Frontal cortex (tissue), 4 donors: Measurements from ENCODE around the gene HOXA13. TPM values are rescaled to one million over a fixed set of nuclear protein-coding genes. Genes with fewer than 3 reads are reported as not detected.
A peak's percentile ranks its signal among the peaks of the same experiment; 100 is the strongest.

ENCODE experiments used
- DNase-seq, 2 donors: peaks; one replicate each; pipeline ENCODE4 v3.0.0; 2012; ENCODE audit warnings: low spot score in 2 of 2
- FAIRE-seq: peaks from 2 replicates; lab custom pipeline; 2012; peaks lifted over from hg19 to GRCh38; lab: Jason Lieb, UNC
- total RNA-seq: library from RNA; depleted of rRNA; stranded (reverse); fragments of >200 nt; gene quantifications from one replicate; pipeline ENCODE4 v1.2.3, GENCODE V29; 2014
- donor health status: control.
- donor health status: control.
- donor health status: control.

The HOXA13 gene
- not detected for total RNA-seq

DNA sequence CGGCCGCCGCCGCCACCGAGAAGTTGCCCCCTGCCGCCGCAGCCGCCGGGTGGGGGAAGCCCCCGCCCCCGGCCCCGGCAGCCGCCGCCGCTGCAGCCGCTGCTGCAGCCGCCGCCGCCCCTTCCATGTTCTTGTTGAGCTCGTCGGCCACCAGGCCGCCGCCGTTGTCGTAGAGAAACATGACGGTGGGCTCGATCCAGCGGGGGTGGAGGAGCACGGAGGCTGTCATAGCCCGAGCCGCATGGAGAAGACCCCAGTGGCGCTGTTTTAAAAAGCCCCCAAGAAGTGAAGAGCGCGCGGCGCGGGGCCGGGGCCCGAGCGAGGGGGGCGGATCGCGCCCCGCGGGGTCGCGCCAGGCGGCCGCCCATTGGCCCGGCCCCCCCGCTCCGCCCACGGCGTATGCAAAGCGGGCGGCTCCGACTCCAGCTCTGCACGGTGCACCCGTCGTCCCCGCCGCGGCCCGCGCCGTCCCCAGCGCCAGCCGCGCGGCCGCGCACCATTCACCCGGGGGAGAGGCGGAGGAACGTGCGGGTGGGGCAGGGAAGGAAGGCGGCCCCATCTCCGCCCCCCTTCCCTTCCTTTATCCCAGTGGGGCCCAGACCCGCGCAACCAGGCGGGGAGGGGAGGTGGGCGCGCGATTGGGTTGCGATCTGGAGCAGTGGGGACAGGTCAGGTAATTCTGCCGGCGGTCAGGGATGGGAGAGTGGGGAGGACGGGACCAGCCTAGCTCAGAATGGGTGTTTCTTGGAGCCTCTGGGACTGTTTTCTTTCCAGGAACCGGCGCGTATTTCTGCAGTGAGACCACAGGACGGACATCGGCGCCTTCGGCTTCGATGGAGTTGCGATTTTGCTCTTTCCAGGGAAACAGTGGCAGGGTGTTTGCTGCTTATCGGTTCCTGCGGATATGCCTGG, at the start of gene HOXA13:
Gene HOXA13 (minus strand): TSS at position 243 of the 912 bp plus-strand sequence. CDS start 14 bp downstream, at position 229.
- FAIRE-seq (no peak), DNase-seq (no peak)

DNA sequence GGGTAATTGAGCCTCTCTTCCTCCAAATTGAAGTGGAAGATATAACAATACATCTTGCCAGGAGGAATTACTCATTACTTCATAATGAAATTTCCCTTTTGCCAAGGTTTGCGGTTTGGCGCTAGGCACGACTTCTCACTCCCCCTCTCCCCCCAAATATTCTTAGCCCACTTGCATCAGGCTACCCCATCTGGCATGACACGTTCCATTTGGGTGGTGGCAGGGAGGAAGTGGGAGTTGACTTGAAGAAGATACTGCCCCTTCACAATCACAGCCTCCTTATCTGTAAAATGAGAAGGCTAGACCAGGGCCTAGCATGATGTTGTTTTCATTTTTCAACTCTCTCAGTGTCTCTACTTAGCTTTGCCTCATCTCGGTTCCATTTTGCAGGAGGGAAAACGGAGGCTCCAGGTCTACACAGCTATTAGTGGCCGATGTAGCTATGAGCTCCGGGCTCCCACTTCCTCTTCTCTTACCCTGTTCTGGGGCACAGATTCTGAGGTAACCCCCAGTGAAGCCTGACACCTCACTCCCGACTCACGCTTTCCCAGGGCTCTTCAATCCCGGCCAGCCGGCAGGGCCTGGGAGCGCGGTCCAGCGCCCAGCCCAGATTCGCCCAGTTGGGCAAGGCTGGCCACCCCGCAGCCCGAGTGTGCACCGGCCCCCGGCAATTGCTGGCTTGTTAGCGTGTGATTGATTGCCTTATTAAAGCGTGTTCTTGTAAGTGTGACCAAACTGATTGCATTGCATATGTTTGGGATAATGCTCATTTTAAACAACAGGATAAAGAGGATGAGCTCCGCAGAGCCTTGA, 49.2 kb upstream of the HOXA13 start:
- DNase-seq (peak in 1 of 2 donors; percentile 20), FAIRE-seq (no peak)

DNA sequence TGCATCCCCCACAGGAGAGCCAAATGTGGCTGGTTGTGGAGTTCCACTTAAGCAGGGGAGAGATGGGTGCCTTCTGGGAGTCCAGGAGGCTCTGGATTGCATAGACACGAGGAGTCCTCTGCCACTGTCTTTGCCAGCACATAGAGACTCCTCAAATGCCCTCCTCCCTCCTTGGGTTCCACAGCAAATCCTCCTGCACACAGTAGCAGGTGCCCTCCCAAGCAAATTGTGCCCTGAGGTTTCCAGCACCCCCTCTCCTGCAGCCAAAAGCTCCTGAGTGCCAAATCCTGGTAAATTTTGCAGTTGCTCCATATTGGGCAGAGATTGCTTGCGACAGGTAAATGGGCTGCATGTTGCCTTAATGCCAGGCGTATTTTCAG, 48.5 kb upstream of the HOXA13 start:
- DNase-seq = peak in 1 of 2 donors; percentile 14
- no peak for FAIRE-seq

DNA sequence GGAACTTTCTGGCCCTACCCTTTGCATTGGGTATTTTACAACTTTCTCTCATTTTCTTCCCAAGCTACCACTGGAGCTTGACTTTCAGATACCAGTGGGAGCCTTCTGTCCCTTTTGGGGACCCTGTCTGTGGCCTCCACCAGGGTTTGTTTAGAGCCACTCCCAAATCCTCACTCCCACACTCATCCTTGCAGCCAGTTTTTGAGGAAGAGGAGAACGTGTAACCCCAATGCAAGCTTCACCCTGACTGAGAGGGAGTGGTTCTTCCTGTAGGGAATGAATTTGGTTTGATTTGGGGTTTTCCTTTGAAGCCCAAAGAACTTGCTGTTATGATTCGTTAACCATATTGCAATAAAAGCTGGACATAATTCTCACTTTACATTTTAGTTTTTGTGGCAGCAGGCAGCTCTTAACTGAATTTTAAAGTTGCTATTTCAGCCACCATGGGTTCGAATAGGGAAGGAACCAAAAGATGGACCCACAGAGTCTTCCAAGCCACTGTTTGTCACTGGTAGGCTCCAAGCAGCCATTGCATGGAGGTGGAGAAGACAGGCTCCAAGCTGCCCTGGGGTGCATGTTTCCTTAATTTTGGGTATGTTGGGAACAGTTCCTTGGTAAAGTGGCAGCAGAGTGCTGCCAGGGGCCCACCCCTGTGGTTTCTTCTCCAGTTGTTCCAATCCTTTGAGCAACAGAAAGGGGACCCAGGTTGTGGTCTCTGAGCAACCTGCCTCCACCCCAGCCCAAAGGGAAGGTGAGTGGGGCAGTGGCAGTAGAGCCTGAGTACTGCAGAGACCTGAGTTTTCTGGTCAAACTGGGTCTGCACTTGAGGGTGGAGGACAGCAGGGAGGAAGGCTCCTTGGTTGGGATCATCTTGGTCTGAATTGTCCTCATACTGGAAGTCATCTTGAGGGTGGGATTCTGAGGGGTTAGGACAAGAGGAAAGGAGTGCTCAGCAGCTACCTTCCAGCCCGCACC, 47.8 kb upstream of the HOXA13 start:
- DNase-seq (peak in 1 of 2 donors; percentile 12), FAIRE-seq (no peak)

DNA sequence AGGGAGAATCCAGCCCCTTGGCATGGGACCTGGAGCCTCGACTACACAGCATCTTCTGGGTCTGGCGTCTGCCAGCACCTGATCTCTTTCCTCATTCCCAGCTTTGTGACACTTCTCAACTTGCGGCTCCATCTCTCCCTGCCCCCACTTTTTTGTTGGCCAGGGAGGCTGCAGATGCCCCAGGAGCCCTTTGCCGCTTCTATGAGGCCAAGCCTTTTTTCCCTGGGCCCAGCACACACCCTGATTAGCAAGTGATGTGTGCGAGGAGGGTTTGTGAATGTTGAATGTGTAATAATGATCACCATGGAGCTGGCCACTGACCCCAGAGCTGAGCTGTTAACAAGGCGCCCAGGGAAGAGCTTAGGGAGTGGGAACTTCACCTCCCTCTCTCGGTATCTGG, 47.1 kb upstream of the HOXA13 start:
- no peak for FAIRE-seq
- peak in 1 of 2 donors; percentile 17 for DNase-seq

DNA sequence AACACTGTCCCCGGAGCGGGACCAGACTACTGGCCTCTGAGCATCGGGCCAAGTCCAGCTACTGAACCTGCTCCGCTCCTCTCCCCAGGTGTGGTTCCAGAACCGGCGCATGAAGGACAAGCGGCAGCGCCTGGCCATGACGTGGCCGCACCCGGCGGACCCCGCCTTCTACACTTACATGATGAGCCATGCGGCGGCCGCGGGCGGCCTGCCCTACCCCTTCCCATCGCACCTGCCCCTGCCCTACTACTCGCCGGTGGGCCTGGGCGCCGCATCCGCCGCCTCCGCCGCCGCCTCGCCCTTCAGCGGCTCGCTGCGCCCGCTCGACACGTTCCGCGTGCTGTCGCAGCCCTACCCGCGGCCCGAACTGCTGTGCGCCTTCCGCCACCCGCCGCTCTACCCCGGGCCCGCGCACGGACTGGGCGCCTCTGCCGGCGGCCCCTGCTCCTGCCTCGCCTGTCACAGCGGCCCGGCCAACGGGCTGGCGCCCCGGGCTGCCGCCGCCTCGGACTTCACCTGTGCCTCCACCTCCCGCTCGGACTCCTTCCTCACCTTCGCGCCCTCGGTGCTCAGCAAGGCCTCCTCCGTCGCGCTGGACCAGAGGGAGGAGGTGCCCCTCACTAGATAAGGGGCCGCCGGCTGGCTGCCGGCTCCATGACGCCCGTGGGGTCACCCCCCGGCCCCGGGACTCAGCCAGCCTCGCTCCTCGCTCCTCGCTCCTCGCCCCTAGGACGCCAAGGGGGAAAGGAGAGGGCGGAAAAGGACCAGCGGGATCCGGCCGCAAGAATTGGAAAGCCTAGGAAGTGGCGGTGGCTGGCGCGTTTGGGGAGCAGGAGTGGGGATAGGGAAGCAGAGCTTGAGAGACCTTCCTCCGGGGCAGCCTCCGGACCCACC, 46.2 kb upstream of the HOXA13 start:
- FAIRE-seq (no peak), DNase-seq (peak in 1 of 2 donors; percentile 23)

DNA sequence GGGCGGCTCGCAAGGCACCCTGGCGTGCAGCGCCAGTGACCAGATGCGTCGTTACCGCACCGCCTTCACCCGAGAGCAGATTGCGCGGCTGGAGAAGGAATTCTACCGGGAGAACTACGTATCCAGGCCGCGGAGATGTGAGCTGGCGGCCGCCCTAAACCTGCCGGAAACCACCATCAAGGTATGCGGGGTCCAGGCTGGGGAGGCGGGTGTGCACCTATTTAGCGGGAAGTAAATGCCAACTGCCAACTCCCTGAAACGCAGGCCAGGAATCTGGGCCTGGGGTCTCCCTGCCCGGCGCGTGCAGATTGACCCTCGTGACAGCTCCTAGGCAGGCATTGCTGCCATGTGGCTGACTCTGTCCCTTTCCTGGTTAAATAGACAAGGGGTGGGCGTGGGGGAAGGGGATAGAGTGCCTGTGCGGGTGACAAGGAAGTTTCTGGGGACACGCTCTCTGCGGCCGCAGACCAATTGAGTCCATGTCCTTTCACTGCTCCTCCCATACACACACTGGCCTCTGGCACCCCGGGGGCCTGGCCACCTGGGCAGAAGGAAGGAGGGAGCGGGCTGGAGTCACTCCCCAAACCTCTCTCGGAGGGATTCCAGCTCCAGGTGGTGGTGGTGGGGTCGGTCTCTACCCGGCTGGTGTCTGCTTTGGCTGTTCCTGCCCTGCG, 45.4 kb upstream of the HOXA13 start:
- no peak for DNase-seq
- no peak for FAIRE-seq

DNA sequence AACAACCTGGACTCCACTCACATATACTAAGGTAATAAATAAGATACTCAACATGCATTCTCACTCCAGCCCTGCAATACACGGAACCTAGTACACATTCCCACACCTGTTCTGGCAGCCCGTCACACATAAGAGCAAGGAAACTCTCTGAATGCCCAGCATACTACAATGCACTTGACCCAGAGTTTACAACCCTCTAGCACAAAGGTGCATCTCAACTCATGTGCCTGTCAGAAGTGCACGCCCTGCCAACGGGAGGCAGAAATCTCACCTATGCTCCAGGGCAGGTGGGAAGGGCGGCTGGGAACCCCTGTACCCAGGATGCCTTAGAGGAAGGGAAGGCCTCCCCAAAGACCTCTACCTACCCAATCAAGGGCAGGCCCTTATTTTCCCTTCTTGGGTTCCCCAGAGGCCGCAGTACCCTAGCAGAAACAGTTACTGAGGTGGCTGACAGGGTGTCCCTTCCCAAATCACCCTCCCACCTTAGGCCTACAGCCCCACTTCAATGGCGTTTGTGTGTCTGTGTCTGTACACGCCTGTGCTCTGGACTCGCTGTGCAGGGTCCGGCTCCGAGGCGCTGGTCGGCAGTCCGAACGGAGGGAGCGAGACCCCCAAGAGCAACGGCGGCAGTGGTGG, 44.7 kb upstream of the HOXA13 start:
- FAIRE-seq = no peak
- no peak for DNase-seq

DNA sequence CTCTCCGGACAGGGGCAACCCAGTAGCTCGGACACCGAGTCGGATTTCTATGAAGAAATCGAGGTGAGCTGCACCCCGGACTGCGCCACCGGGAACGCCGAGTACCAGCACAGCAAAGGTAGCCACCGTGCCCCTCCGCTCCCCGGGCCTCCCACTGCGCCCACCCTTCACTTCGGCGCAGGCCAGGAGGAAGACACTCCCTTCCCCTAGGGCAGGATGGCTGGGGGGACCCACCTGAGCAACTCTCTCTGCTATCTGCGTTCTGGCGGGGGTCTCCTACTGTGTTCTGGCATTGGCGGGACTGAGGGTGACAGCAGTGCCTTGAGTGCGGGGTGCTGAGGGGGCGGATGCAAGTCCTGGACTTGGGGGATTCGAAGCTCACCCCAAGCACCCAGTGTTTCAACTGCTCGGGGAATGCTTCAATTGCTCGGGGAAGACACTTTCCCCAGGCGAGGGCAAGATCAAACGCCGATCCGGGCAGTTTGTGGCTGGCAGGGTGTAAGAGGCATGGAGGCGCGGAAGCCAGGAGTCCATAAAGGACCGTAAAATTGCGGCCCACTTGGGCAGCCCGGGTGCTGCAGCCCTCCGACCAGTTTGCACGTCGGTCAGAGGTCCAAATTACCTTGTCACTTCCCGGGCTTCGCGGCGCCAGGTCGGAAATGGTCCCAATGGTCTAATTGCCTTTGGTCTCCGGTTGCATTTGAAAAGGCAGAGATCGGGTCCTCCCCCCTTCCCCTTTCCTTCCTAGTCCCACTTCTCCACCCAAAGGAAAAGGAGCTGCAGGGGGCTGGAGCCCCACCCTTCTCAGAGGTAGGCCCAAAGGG, 43.7 kb upstream of the HOXA13 start:
- no peak for FAIRE-seq

DNA sequence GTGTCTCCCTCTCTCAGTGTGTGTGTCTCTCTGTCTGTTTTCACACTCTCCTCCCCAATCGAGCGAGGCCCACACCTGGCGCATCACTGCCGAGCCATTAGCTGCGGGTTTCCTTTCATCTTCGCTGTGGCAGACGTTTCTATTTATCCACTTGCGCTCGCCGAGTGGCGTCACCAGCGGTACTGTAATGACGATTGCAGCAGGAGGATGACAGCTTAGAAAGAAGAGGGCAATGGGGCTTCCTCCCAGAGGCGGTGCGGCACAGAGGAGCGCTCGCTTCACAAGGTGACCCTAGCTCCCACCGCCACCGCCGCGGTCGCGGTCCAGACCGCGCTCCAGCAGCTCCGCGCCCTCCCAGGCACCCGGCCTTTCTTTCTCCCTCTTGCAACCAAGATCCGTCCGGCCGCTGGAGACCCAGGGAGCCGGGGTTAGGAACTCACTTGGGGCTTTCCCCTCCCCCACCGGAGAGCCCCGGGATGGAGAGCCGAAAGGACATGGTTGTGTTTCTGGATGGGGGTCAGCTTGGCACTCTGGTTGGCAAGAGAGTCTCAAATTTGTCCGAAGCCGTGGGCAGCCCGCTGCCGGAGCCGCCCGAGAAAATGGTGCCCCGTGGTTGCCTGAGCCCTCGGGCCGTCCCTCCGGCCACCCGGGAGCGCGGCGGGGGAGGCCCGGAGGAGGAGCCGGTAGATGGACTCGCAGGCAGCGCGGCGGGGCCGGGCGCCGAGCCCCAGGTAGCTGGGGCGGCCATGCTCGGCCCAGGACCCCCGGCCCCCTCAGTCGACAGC, 42.9 kb upstream of the HOXA13 start, which contains the start of gene EVX1:
Gene EVX1 (plus strand): TSS at position 248 of the 785 bp plus-strand sequence. CDS start 229 bp downstream, at position 477.
- FAIRE-seq = no peak
- DNase-seq = no peak

More for the DNA sequence above, 43.7 kb upstream of the HOXA13 start:
- no peak for DNase-seq

DNA sequence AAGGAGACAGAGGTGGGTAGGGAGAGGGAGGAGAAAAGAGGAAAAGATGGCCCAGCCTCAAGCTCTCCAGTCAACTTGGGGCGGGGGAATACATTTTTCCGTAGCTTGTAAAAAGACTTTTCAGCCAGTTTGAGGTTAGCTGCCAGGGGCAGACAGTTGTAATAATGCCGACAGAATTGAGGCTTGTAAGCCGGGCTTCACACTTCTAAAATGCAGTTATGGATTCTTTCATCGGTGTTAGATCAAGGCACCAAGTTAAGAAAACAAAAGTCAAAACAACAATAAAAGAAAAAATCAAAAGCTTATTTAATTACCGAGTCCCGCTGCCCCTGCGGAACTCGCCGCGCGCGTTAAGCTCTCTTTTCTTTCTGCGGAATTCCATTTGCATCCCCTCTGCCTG, 42.3 kb upstream of the HOXA13 start:
- FAIRE-seq = no peak
- DNase-seq = no peak

DNA sequence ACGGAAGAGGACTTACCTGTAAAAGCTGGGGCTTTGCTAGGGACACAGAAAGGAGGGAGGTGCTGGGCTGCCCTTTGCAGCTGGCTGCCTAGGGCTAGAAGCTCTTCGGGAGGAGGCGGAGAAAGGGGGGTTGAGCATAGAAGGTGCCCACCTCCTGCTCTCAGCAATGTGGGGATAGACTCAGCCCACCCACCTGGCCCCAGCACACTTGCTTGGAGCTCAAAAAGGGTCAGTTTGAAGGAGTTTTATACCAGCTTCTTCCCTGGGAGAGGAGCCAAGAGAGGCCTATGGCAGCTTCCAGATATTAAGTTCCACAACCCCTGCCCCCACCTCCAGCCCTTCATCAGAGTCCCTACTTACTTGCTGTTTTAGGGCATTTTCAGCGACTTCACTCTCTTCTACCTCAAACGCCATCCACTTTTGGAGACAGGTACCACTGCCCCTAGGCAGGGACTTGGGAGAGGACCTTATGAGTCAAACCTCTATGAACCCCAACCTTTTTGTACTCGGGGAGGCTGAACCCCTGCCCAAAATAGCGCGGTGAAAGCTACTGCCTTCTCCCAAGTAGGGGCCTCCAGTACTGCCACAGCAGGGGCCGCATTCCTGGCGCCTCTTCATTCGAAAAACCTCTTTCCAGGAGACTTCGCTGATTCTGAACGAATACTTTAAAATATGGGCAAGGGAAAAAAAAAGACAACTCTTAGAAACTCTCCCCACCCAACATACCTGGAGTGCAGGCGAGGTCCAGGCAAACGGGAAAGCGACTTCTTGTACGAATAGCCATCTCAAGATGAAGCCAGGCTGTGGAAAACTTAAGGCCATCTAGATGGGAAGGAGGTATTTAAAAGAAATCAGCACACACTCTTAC, 41.5 kb upstream of the HOXA13 start:
- no peak for DNase-seq
- FAIRE-seq = no peak

- DNase-seq (no peak), FAIRE-seq (no peak)
These were observed 40.3 kb upstream of the HOXA13 start for GRCh38 chr7:27240015-27240731.

GRCh38 chr7:27239387-27240014, 39.6 kb upstream of the HOXA13 start:
- FAIRE-seq (no peak), DNase-seq (no peak)
